ENCODE data around the gene BEND2. TPM values are rescaled to one million over a fixed set of nuclear protein-coding genes. Genes with fewer than 3 reads are reported as not detected.

The BEND2 gene
- total RNA-seq, 1 experiment from 2014 or later, result not detected

DNA sequence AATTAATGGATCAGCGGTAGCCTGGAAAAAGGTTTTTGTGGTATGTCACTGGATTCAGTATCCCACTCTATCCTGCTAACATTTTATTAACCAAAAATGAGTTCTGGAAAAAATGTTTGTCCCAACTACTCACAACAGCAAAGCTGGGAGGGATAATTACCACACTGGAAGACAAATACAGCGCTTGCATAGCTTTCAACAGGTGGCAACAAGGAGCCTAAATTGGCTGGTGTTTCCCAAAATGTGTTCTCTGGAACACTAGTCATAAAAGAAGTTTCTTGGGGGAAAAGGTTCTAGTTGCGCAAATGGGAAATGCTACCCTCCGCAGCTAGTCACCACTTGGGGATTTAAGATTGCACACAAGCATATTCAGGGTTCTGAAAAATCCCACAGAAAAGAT lies 54.6 kb downstream of the BEND2 start:
- no peak overlapping the region for H3K4me2 ChIP-seq (ENCODE audit: low read depth, low read length, poor library complexity, severe bottlenecking)
- H2AFZ ChIP-seq (ENCODE audit: low read length), result no peak overlapping the region
- no peaks in the 10 kb centered on the region for H3K79me2 ChIP-seq (ENCODE audit: low read length)
- no peak for DNase-seq
- H3K4me1 ChIP-seq (ENCODE audit: low read length), result peaks cover 13% of the 10 kb centered on the region
- H3K9me2 ChIP-seq (replicated peaks; ENCODE audit: insufficient read depth, low read length), result no peaks in the 10 kb centered on the region
- H3K9me3 ChIP-seq (ENCODE audit: low read length), result no peaks in the 10 kb centered on the region
- H3K9ac ChIP-seq (ENCODE audit: low read length), result no peak overlapping the region
- H3K36me3 ChIP-seq (ENCODE audit: insufficient read depth, low read length), result no peaks in the 10 kb centered on the region
- H4K20me1 ChIP-seq (ENCODE audit: insufficient read depth, low read depth, low read length), result no peaks in the 10 kb centered on the region
- H3K27me3 ChIP-seq (ENCODE audit: low read length), result no peaks in the 10 kb centered on the region
- no peak overlapping the region for H3K4me3 ChIP-seq (ENCODE audit: low read length)
- no peak overlapping the region for H3K27ac ChIP-seq (ENCODE audit: low read length)

- Histone ChIP-seq H2AFZ (ENCODE audit: low read length) (no peak overlapping the region), H3K9ac (ENCODE audit: low read length) (no peak overlapping the region), H3K4me2 (ENCODE audit: low read depth, low read length, poor library complexity, severe bottlenecking) (no peak overlapping the region), H3K4me1 (ENCODE audit: low read length) (no peaks in the 10 kb centered on the region), H3K9me3 (ENCODE audit: low read length) (no peaks in the 10 kb centered on the region), H4K20me1 (ENCODE audit: insufficient read depth, low read depth, low read length) (no peaks in the 10 kb centered on the region), H3K79me2 (ENCODE audit: low read length) (no peaks in the 10 kb centered on the region), H3K9me2 (replicated peaks; ENCODE audit: insufficient read depth, low read length) (no peaks in the 10 kb centered on the region), H3K4me3 (ENCODE audit: low read length) (no peak overlapping the region), H3K36me3 (ENCODE audit: insufficient read depth, low read length) (no peaks in the 10 kb centered on the region), H3K27me3 (ENCODE audit: low read length) (no peaks in the 10 kb centered on the region), H3K27ac (ENCODE audit: low read length) (no peak overlapping the region)
- no peak for DNase-seq
Measured at GRCh38 chrX:18160369-18160768, 60.3 kb downstream of the BEND2 start.

DNA sequence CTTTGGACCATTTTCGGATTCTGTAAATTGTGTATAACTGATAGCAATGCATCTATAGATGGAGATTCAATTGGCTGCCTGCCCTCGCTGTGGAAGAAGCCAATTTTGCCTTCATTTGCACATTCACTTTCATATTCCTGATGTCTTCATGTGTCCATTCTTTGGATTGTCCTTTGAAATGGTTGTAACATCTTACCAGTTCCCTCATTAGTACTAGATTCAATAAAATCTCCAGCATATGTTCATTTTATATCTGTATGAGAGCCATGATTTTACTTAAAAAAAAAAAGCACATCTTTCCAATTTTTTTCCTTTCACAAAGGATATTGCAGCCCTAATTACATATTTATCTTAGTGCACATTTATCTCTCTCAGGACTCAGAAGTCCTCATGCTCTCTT lies 61.7 kb downstream of the BEND2 start:
- no peaks in the 10 kb centered on the region for H3K79me2 ChIP-seq (ENCODE audit: low read length)
- no peaks in the 10 kb centered on the region for H3K9me3 ChIP-seq (ENCODE audit: low read length)
- H3K27ac ChIP-seq (ENCODE audit: low read length), result no peak overlapping the region
- H3K27me3 ChIP-seq (ENCODE audit: low read length), result no peaks in the 10 kb centered on the region
- DNase-seq, result no peak
- no peaks in the 10 kb centered on the region for H3K9me2 ChIP-seq (replicated peaks; ENCODE audit: insufficient read depth, low read length)
- no peaks in the 10 kb centered on the region for H3K36me3 ChIP-seq (ENCODE audit: insufficient read depth, low read length)
- no peak overlapping the region for H2AFZ ChIP-seq (ENCODE audit: low read length)
- H3K4me2 ChIP-seq (ENCODE audit: low read depth, low read length, poor library complexity, severe bottlenecking), result no peak overlapping the region
- H3K9ac ChIP-seq (ENCODE audit: low read length), result no peak overlapping the region
- no peak overlapping the region for H3K4me3 ChIP-seq (ENCODE audit: low read length)
- no peaks in the 10 kb centered on the region for H3K4me1 ChIP-seq (ENCODE audit: low read length)
- H4K20me1 ChIP-seq (ENCODE audit: insufficient read depth, low read depth, low read length), result no peaks in the 10 kb centered on the region

DNA sequence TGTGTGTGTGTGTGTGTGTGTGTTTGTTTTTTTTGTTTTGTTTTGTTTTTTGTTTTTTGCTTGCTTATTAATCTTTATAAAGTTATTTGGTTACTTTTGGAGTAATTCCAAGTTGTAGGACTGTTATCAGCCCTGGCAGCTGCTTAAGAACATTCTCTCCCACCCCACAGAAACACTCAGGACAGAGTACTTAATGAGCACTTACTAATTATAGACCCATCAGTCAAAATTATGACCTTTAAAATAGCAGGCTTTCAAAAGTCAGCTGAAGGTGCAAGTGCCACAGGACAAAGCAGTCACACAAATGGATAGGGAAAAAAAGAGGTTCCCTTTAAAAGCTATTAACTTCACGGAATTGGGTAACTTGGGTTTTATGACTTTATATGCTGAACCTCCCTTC lies 69.0 kb downstream of the BEND2 start:
- no peaks in the 10 kb centered on the region for H3K9me2 ChIP-seq (replicated peaks; ENCODE audit: insufficient read depth, low read length)
- no peaks in the 10 kb centered on the region for H3K27me3 ChIP-seq (ENCODE audit: low read length)
- no peak overlapping the region for H3K27ac ChIP-seq (ENCODE audit: low read length)
- no peaks in the 10 kb centered on the region for H3K9me3 ChIP-seq (ENCODE audit: low read length)
- no peaks in the 10 kb centered on the region for H4K20me1 ChIP-seq (ENCODE audit: insufficient read depth, low read depth, low read length)
- H2AFZ ChIP-seq (ENCODE audit: low read length), result no peak overlapping the region
- H3K4me3 ChIP-seq (ENCODE audit: low read length), result no peak overlapping the region
- no peaks in the 10 kb centered on the region for H3K4me1 ChIP-seq (ENCODE audit: low read length)
- H3K4me2 ChIP-seq (ENCODE audit: low read depth, low read length, poor library complexity, severe bottlenecking), result no peak overlapping the region
- DNase-seq, result no peak
- H3K9ac ChIP-seq (ENCODE audit: low read length), result no peak overlapping the region
- no peaks in the 10 kb centered on the region for H3K36me3 ChIP-seq (ENCODE audit: insufficient read depth, low read length)
- no peaks in the 10 kb centered on the region for H3K79me2 ChIP-seq (ENCODE audit: low read length)

DNA sequence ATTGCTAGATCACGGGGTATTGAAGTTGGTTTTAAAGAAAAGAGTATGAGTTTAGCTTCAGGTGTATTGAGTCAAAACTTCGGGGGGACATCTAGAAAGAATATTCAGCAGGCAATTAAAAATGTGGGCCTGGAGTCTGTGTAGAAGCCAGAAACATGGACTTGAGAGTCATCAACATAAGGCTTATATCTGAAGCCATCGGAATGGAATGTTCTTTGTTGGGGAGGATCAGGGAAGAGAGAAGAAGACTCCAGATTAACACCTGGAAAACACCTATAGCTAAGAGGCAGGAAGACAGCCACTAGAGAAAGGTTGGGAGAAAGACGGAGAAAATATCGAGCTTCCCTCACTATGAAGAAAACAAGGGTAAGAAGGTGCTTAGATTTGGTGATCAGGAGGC lies 69.5 kb downstream of the BEND2 start:
- Histone ChIP-seq H4K20me1 (ENCODE audit: insufficient read depth, low read depth, low read length) (no peaks in the 10 kb centered on the region), H3K79me2 (ENCODE audit: low read length) (no peaks in the 10 kb centered on the region), H3K4me2 (ENCODE audit: low read depth, low read length, poor library complexity, severe bottlenecking) (no peak overlapping the region), H3K36me3 (ENCODE audit: insufficient read depth, low read length) (no peaks in the 10 kb centered on the region), H3K9me3 (ENCODE audit: low read length) (no peaks in the 10 kb centered on the region), H2AFZ (ENCODE audit: low read length) (no peak overlapping the region), H3K27ac (ENCODE audit: low read length) (no peak overlapping the region), H3K4me3 (ENCODE audit: low read length) (no peak overlapping the region), H3K9ac (ENCODE audit: low read length) (no peak overlapping the region), H3K4me1 (ENCODE audit: low read length) (no peaks in the 10 kb centered on the region), H3K27me3 (ENCODE audit: low read length) (no peaks in the 10 kb centered on the region), H3K9me2 (replicated peaks; ENCODE audit: insufficient read depth, low read length) (no peaks in the 10 kb centered on the region)
- no peak for DNase-seq

- Histone ChIP-seq H3K4me1 (ENCODE audit: low read length) (no peaks in the 10 kb centered on the region), H3K27me3 (ENCODE audit: low read length) (no peaks in the 10 kb centered on the region), H3K9ac (ENCODE audit: low read length) (no peak overlapping the region), H4K20me1 (ENCODE audit: insufficient read depth, low read depth, low read length) (no peaks in the 10 kb centered on the region), H3K79me2 (ENCODE audit: low read length) (no peaks in the 10 kb centered on the region), H3K27ac (ENCODE audit: low read length) (no peak overlapping the region), H3K9me2 (replicated peaks; ENCODE audit: insufficient read depth, low read length) (no peaks in the 10 kb centered on the region), H3K4me3 (ENCODE audit: low read length) (no peak overlapping the region), H3K9me3 (ENCODE audit: low read length) (no peaks in the 10 kb centered on the region), H3K36me3 (ENCODE audit: insufficient read depth, low read length) (no peaks in the 10 kb centered on the region), H3K4me2 (ENCODE audit: low read depth, low read length, poor library complexity, severe bottlenecking) (no peak overlapping the region), H2AFZ (ENCODE audit: low read length) (no peak overlapping the region)
- no peak for DNase-seq
Measured at GRCh38 chrX:18149454-18149853, 71.2 kb downstream of the BEND2 start.

- H4K20me1 ChIP-seq (ENCODE audit: insufficient read depth, low read depth, low read length), result no peaks in the 10 kb centered on the region
- no peak overlapping the region for H2AFZ ChIP-seq (ENCODE audit: low read length)
- no peaks in the 10 kb centered on the region for H3K36me3 ChIP-seq (ENCODE audit: insufficient read depth, low read length)
- peak; percentile 58 for DNase-seq
- H3K79me2 ChIP-seq (ENCODE audit: low read length), result no peaks in the 10 kb centered on the region
- no peak overlapping the region for H3K27ac ChIP-seq (ENCODE audit: low read length)
- no peaks in the 10 kb centered on the region for H3K9me2 ChIP-seq (replicated peaks; ENCODE audit: insufficient read depth, low read length)
- no peak overlapping the region for H3K4me2 ChIP-seq (ENCODE audit: low read depth, low read length, poor library complexity, severe bottlenecking)
- no peak overlapping the region for H3K4me3 ChIP-seq (ENCODE audit: low read length)
- no peaks in the 10 kb centered on the region for H3K27me3 ChIP-seq (ENCODE audit: low read length)
- no peak overlapping the region for H3K9ac ChIP-seq (ENCODE audit: low read length)
- H3K4me1 ChIP-seq (ENCODE audit: low read length), result no peaks in the 10 kb centered on the region
- no peaks in the 10 kb centered on the region for H3K9me3 ChIP-seq (ENCODE audit: low read length)
Measured at GRCh38 chrX:18146954-18147353, 73.7 kb downstream of the BEND2 start.

- H3K9me2 ChIP-seq (replicated peaks; ENCODE audit: insufficient read depth, low read length), result no peaks in the 10 kb centered on the region
- H3K4me1 ChIP-seq (ENCODE audit: low read length), result no peaks in the 10 kb centered on the region
- no peaks in the 10 kb centered on the region for H3K9me3 ChIP-seq (ENCODE audit: low read length)
- no peaks in the 10 kb centered on the region for H4K20me1 ChIP-seq (ENCODE audit: insufficient read depth, low read depth, low read length)
- H3K79me2 ChIP-seq (ENCODE audit: low read length), result no peaks in the 10 kb centered on the region
- no peak overlapping the region for H3K4me3 ChIP-seq (ENCODE audit: low read length)
- H3K27ac ChIP-seq (ENCODE audit: low read length), result no peak overlapping the region
- H3K27me3 ChIP-seq (ENCODE audit: low read length), result no peaks in the 10 kb centered on the region
- no peak overlapping the region for H3K9ac ChIP-seq (ENCODE audit: low read length)
- H2AFZ ChIP-seq (ENCODE audit: low read length), result no peak overlapping the region
- no peaks in the 10 kb centered on the region for H3K36me3 ChIP-seq (ENCODE audit: insufficient read depth, low read length)
- no peak overlapping the region for H3K4me2 ChIP-seq (ENCODE audit: low read depth, low read length, poor library complexity, severe bottlenecking)
- no peak for DNase-seq
Measured at GRCh38 chrX:18146009-18146408, 74.7 kb downstream of the BEND2 start.

DNA sequence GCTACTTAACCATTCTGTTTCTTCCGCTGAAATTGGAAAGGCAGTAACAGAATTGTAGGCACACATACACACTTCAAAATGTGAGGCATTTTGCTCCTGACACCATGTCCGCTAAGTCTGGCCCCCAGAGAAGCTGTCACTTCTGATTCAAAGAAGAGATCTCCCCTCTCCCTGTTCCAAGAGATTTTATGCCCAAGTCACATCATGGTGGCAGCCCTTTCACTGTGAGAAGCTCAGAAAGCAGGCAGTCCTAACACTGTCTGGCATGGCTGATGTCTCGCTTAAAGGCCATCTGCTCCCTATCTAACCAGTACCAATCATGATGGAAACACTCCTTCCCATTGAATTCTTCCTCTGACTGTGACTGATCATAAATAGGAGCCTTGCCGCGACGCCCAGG lies 83.9 kb downstream of the BEND2 start:
- DNase-seq, result no peak
- Histone ChIP-seq H3K36me3 (ENCODE audit: insufficient read depth, low read length) (no peaks in the 10 kb centered on the region), H3K9me2 (replicated peaks; ENCODE audit: insufficient read depth, low read length) (no peaks in the 10 kb centered on the region), H3K9ac (ENCODE audit: low read length) (no peak overlapping the region), H3K27ac (ENCODE audit: low read length) (no peak overlapping the region), H3K27me3 (ENCODE audit: low read length) (no peaks in the 10 kb centered on the region), H3K4me1 (ENCODE audit: low read length) (no peaks in the 10 kb centered on the region), H3K79me2 (ENCODE audit: low read length) (no peaks in the 10 kb centered on the region), H2AFZ (ENCODE audit: low read length) (no peak overlapping the region), H3K4me3 (ENCODE audit: low read length) (no peak overlapping the region), H4K20me1 (ENCODE audit: insufficient read depth, low read depth, low read length) (no peaks in the 10 kb centered on the region), H3K4me2 (ENCODE audit: low read depth, low read length, poor library complexity, severe bottlenecking) (no peak overlapping the region), H3K9me3 (ENCODE audit: low read length) (no peaks in the 10 kb centered on the region)
